HepG2 (cell line): ENCODE results near the gene ST6GALNAC2. TPM values are rescaled to one million over a fixed set of nuclear protein-coding genes. Genes with fewer than 3 reads are reported as not detected.

Source experiments
- ATAC-seq: fragments of 200-7000 bp; cut with Tn5 transposase; 3 replicates; pipeline ENCODE4 v1.9.1; 2020; ENCODE audit warnings: mild to moderate bottlenecking, moderate library complexity
- BruUV-seq: library from RNA; stranded (reverse); fragments of 400-500 nt; replicated peaks from 2 replicates; lab custom pipeline; 2021; lab: Mats Ljungman, UMichigan
- CTCF ChIA-PET: fragments of 300-600 bp; formaldehyde crosslinking; extraction: SDS; loops from one replicate; lab custom pipeline; 2021; ENCODE audit warnings: low total read pairs, inconsistent platforms, low intra/inter-chr PET ratio; lab: Yijun Ruan, JAX
- POLR2A ChIA-PET: fragments of 350-600 bp; sonication (Branson Sonifier 250); formaldehyde crosslinking; loops from one replicate; lab custom pipeline; 2020; ENCODE audit warnings: antibody characterized with exemption, inconsistent platforms; lab: Yijun Ruan, JAX
- DNase-seq: peaks from one replicate; pipeline ENCODE4 v3.0.0-alpha.2; 2015; ENCODE audit warnings: low spot score
- FAIRE-seq: peaks from 3 replicates; lab custom pipeline; 2011; peaks lifted over from hg19 to GRCh38; lab: Jason Lieb, UNC
- H2AFZ ChIP-seq: one replicate; pipeline ENCODE4 v1.6.1; 2011; ENCODE audit warnings: low read length, inconsistent platforms
- H3K27ac ChIP-seq: fragments of 300-600 bp; 3 replicates; pipeline ENCODE4 v1.8.0; 2011; ENCODE audit warnings: mixed run types, mild to moderate bottlenecking, mixed read lengths, low read length, inconsistent platforms; ENCODE audit not compliant: insufficient read depth; ENCODE audit errors: extremely low read length
- H3K27me3 ChIP-seq, 2 experiments: fragments of 200-600 bp in 1 of 2; 2 replicates in 1 of 2; 3 replicates in 1 of 2; pipeline versions ENCODE4 v1.6.0 to v1.8.0; 2011; ENCODE audit warnings: low read length in 2 of 2, mild to moderate bottlenecking in 2 of 2, moderate library complexity in 2 of 2, inconsistent platforms in 1 of 2; ENCODE audit not compliant: insufficient read depth in 2 of 2, control insufficient read depth in 1 of 2
- H3K36me3 ChIP-seq, 2 experiments: fragments of 200-600 bp in 1 of 2; replicated peaks in 1 of 2; 2 replicates in 1 of 2; 3 replicates in 1 of 2; pipeline versions ENCODE4 v1.5.1 to v1.8.0; 2011; ENCODE audit warnings: low read length in 2 of 2, inconsistent platforms in 1 of 2; ENCODE audit not compliant: insufficient read depth in 2 of 2, control insufficient read depth in 1 of 2
- H3K4me1 ChIP-seq: 2 replicates; pipeline ENCODE4 v1.5.1; 2012; ENCODE audit warnings: low read length, inconsistent platforms; ENCODE audit not compliant: insufficient read depth
- H3K4me2 ChIP-seq: 2 replicates; pipeline ENCODE4 v1.6.0; 2011; ENCODE audit warnings: low read depth, low read length, inconsistent platforms
- H3K4me3 ChIP-seq, 3 experiments: fragments of 200-600 bp in 1 of 3; sonication (generic), shearing (Covaris generic) in 1 of 3; replicated peaks in 1 of 3; 2 replicates each; pipeline ENCODE4 v1.5.1; 2011 to 2016; ENCODE audit warnings: low read length in 3 of 3, inconsistent platforms in 2 of 3, low read depth in 2 of 3, mild to moderate bottlenecking in 2 of 3, control low read depth in 1 of 3, mixed read lengths in 1 of 3; ENCODE audit not compliant: insufficient read depth in 1 of 3
- H3K79me2 ChIP-seq: one replicate; pipeline ENCODE4 v1.6.1; 2011; ENCODE audit warnings: low read length, inconsistent platforms; ENCODE audit not compliant: insufficient read depth
- H3K9ac ChIP-seq: 2 replicates; pipeline ENCODE4 v1.6.0; 2011; ENCODE audit warnings: mild to moderate bottlenecking, low read depth, low read length, inconsistent platforms; ENCODE audit not compliant: insufficient read depth
- H3K9me3 ChIP-seq: 2 replicates; pipeline ENCODE4 v1.5.1; 2012; ENCODE audit warnings: mild to moderate bottlenecking, low read length
- H4K20me1 ChIP-seq: 2 replicates; pipeline ENCODE4 v1.6.0; 2011; ENCODE audit warnings: inconsistent platforms, mild to moderate bottlenecking, low read length, moderate library complexity; ENCODE audit not compliant: insufficient read depth
- CHCHD3 ChIP-seq: sonication (generic); formaldehyde crosslinking; IDR thresholded peaks from 2 replicates; pipeline ENCODE4 v1.8.0; 2022; ENCODE audit warnings: mild to moderate bottlenecking, missing genetic modification reagents, moderate library complexity
- FOXP1 ChIP-seq, 2 experiments: fragments of 450-650 bp in 1 of 2; IDR thresholded peaks; 2 replicates each; pipeline ENCODE4 v1.6.1; 2017 to 2018; ENCODE audit warnings: antibody characterized with exemption in 1 of 2
- HOXA3 ChIP-seq: sonication (generic); formaldehyde crosslinking; IDR thresholded peaks from 2 replicates; pipeline ENCODE4 v1.5.0; 2020; ENCODE audit warnings: missing genetic modification reagents
- KDM6A ChIP-seq: IDR thresholded peaks from 2 replicates; pipeline ENCODE4 v1.6.1; 2016; ENCODE audit warnings: low read depth
- MIER3 ChIP-seq: IDR thresholded peaks from 2 replicates; pipeline ENCODE4 v1.6.1; 2016; ENCODE audit warnings: missing compliant biosample characterization, borderline replicate concordance
- REXO4 ChIP-seq: sonication (generic); formaldehyde crosslinking; IDR thresholded peaks from 2 replicates; pipeline ENCODE4 v1.8.0; 2022; ENCODE audit warnings: missing genetic modification reagents, mild to moderate bottlenecking, borderline replicate concordance
- SP140L ChIP-seq: sonication (generic); formaldehyde crosslinking; IDR thresholded peaks from 2 replicates; pipeline ENCODE4 v1.4.0; 2020; ENCODE audit warnings: missing genetic modification reagents, borderline replicate concordance
- THAP9 ChIP-seq: sonication (generic); formaldehyde crosslinking; IDR thresholded peaks from 2 replicates; pipeline ENCODE4; 2020; ENCODE audit warnings: missing genetic modification reagents, mild to moderate bottlenecking, borderline replicate concordance
- ZNF17 ChIP-seq: sonication (generic); formaldehyde crosslinking; IDR thresholded peaks from 2 replicates; pipeline ENCODE4 v1.5.0; 2020; ENCODE audit warnings: mild to moderate bottlenecking, missing genetic modification reagents
- ZNF18 ChIP-seq: sonication (generic); formaldehyde crosslinking; IDR thresholded peaks from 2 replicates; pipeline ENCODE4 v1.8.0; 2022; ENCODE audit warnings: mild to moderate bottlenecking, missing genetic modification reagents; ENCODE audit not compliant: insufficient replicate concordance
- ZNF430 ChIP-seq: sonication (generic); formaldehyde crosslinking; IDR thresholded peaks from 2 replicates; pipeline ENCODE4 v1.9.0; 2021; ENCODE audit warnings: mild to moderate bottlenecking, missing genetic modification reagents
- ZNF619 ChIP-seq: sonication (generic); formaldehyde crosslinking; IDR thresholded peaks from 2 replicates; pipeline ENCODE4 v1.4.0; 2020; ENCODE audit warnings: mild to moderate bottlenecking, missing genetic modification reagents
- ZNF687 ChIP-seq: sonication (generic); formaldehyde crosslinking; IDR thresholded peaks from 2 replicates; pipeline ENCODE4 v1.5.1; 2020; ENCODE audit warnings: mild to moderate bottlenecking, missing genetic modification reagents, moderate library complexity
- ZNF788 ChIP-seq: sonication (generic); formaldehyde crosslinking; IDR thresholded peaks from 2 replicates; pipeline ENCODE4 v1.5.0; 2020; ENCODE audit warnings: mild to moderate bottlenecking, missing genetic modification reagents, borderline replicate concordance
- WGBS: methylation state at CpG from one replicate; pipeline ENCODE4 v1.1.6; 2017; ENCODE audit warnings: low lambda C conversion rate; 5-methylcytosine and 5-hydroxymethylcytosine counted together
- in situ Hi-C: cut with HindIII; loops from 2 replicates; pipeline ENCODE4 v1.10.0; 2017; ENCODE audit warnings: low pct_unique_long_range_greater_than_20kb; ENCODE audit not compliant: extremely low pct_ligation_motif_present
- intact Hi-C: fragments of 100-400 bp; cut with micrococcal nuclease; formaldehyde crosslinking; loops from one replicate; pipeline ENCODE4 v1.10.0; 2022; ENCODE audit not compliant: unreplicated experiment
- polyA plus RNA-seq, 8 experiments: library from polyadenylated mRNA; depleted of rRNA in 3 of 8; stranded (reverse) in 7 of 8; unstranded in 1 of 8; fragments of >200 nt; fragmentation: Illumina TruSeq in 4 of 8; extraction: Trizol in 4 of 8; gene quantifications; 2 replicates each; pipeline versions ENCODE4 v1.2.1 to v1.2.3, GENCODE V29; 2011 to 2016; ENCODE audit warnings: low read depth in 4 of 8, missing spikeins in 1 of 8, mixed read lengths in 1 of 8; ENCODE audit not compliant: insufficient read depth in 1 of 8
- total RNA-seq, 5 experiments: library from RNA; depleted of rRNA; stranded (reverse); fragments of >200 nt; fragmentation: Illumina TruSeq; extraction: Trizol; gene quantifications; 2 replicates each; pipeline ENCODE4 v1.2.3, GENCODE V29; 2016; ENCODE audit warnings: low read depth in 1 of 5
- TF ChIP-seq, protein P1 (sequence below): IDR thresholded peaks from 2 replicates; pipeline ENCODE4 v1.6.1; 2016; ENCODE audit warnings: missing compliant biosample characterization, missing genetic modification reagents, borderline replicate concordance

The ST6GALNAC2 gene
- total and polyA plus RNA-seq, 2 of the 13 experiments (the other 11 are each of a cell fraction or from before 2014, with no cell fraction given) = 0.12 to 0.49 TPM

DNA sequence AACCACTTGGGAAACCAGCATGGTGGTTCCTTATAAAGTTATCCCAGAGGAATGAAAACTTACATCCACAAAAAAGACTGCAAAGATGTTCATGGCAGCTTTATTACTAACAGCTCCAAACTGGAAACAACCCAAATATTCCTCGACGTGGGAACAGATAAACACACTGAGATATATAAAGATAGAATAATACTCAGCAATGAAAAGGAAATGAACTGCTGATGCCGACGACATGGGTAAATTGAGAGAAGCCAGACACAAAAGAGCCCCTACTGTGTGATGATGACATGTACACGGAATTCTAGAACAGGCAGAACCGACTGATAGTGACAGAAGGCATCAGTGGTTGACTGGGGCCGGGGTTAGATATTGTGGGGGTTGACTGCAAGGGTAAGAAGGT is 36.1 kb downstream of the ST6GALNAC2 start:
- BruUV-seq = no TSS peak
- H3K36me3 ChIP-seq = peaks cover 7% of the 10 kb centered on the region in 2 experiments; a peak in 4 of 5 replicates
- H3K27ac ChIP-seq = peak overlapping the region; percentile 69
- TF ChIP-seq ZNF687 (CRISPR knock-in tag) (no peak), THAP9 (CRISPR knock-in tag) (no peak), CHCHD3 (CRISPR knock-in tag) (no peak), KDM6A (no peak), FOXP1 (IDR thresholded peaks at IDR 0.05) (no peak), FOXP1 (CRISPR knock-in tag; IDR thresholded peaks at IDR 0.05) (no peak), ZNF18 (CRISPR knock-in tag) (peak; percentile 21), REXO4 (no peak), HOXA3 (CRISPR knock-in tag) (no peak), SP140L (CRISPR knock-in tag) (no peak), ZNF788 (CRISPR knock-in tag) (0 out of 2 replicates have a peak, but pooled peaks have one; percentile 8), ZNF619 (CRISPR knock-in tag) (no peak), ZNF430 (0 out of 2 replicates have a peak, but pooled peaks have one; percentile 29), MIER3 (CRISPR knock-in tag) (no peak), ZNF17 (CRISPR knock-in tag) (no peak)
- TF ChIP-seq, protein P1, sequence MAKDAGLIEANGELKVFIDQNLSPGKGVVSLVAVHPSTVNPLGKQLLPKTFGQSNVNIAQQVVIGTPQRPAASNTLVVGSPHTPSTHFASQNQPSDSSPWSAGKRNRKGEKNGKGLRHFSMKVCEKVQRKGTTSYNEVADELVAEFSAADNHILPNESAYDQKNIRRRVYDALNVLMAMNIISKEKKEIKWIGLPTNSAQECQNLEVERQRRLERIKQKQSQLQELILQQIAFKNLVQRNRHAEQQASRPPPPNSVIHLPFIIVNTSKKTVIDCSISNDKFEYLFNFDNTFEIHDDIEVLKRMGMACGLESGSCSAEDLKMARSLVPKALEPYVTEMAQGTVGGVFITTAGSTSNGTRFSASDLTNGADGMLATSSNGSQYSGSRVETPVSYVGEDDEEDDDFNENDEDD (CRISPR knock-in tag) = no peak

More for the DNA sequence above, 36.1 kb downstream of the ST6GALNAC2 start:
- Histone ChIP-seq H3K9ac (peak overlapping the region; percentile 63), H3K27me3 (no peaks in the 10 kb centered on the region), H2AFZ (no peak overlapping the region), H3K4me1 (peaks cover 80% of the 10 kb centered on the region), H3K4me2 (peak overlapping the region; percentile 93), H4K20me1 (peaks cover 7% of the 10 kb centered on the region; the same call in 1 of the 2 replicates), H3K79me2 (peaks cover 42% of the 10 kb centered on the region), H3K4me3 (peak overlapping the region; percentile 54 to 66 (median 66)), H3K9me3 (no peaks in the 10 kb centered on the region)
- POLR2A ChIA-PET = interaction anchor here (1.1 to 4.4 kb wide), 5 partner anchors 8 to 49 kb away, joined by 3 to 40 read pairs (median 18); partner anchors contain the start of gene RHBDF2
- intact Hi-C loops (no loop called here), in situ Hi-C loops (no loop called here)
- WGBS = 72% methylated on average over 7 of the region's 7 CpGs
- ATAC-seq (no peak), FAIRE-seq (no peak), DNase-seq (no peak)
- CTCF ChIA-PET = interaction anchor here (4.4 kb wide), 1 partner anchor 27 kb away, joined by 86 read pairs; no protein-coding TSS in a partner anchor
